GM18868 (cell line): ENCODE measurements around the gene TIAM2.

Source experiments
- ATAC-seq: cut with Tn5 transposase; IDR thresholded peaks from one replicate; pipeline ENCODE4 v1.9.1; 2021; ENCODE audit warnings: mild to moderate bottlenecking, moderate library complexity; ENCODE audit not compliant: unreplicated experiment

Gene TIAM2

DNA sequence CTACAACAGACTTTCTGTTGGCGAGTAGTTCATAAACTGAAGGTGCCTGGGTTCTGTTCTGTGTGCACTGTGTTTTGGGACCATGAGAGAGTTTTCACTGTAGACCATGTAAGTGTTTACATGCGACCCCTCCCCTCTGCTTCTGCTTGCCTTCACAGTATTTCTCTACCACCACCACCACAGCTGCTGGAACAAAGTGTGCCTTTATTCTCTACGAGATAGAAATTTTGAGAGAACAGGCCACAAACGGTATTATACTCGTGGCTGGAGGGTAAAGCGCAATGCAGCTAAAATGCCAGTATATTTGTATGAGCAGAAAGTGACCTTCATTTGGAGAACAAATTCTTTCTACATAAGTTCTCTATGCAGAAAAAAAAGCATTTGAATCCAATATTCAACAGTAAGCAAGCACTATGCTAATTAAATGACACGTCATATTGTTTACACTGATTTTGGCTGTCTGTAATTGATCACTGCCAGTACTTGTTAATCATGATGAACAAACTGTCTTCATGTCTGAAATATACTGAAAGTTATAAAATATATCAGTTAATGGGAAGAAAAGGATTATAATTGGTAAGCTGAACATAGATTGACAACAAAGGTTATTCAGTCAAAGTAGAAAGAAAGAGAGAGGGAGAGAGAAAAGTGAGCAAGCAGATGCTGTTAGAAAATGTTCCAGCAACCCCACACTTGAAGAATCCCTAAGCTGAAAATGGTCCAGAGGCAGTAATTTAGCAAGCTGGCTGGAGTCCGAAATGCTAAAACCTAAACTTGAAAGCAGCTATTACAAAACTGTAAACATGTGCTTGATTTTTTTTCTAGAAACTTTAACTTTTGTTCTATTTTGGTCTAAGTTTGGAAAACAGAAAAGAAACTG lies 277.5 kb downstream of the TIAM2 start:
- no peak for ATAC-seq

DNA sequence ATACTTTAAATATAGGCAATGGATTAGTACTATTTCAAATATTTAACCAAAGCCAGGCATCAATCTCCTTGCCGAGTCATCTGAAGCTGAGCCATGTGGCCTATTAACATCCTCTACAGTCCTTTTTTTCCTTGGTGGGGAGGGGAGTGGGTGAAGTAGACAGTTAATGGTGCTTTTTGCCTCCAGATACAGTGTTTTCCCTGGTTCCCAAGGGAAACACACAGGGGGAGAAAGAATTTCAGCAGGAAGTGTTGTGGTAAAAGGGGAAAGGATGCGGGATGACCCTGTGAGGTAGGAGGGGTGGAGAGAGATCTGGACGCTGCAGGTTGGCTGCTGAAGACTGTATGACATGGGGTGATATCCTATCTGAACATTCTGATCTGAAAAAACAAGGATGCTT lies 278.3 kb downstream of the TIAM2 start:
- ATAC-seq, result no peak

DNA sequence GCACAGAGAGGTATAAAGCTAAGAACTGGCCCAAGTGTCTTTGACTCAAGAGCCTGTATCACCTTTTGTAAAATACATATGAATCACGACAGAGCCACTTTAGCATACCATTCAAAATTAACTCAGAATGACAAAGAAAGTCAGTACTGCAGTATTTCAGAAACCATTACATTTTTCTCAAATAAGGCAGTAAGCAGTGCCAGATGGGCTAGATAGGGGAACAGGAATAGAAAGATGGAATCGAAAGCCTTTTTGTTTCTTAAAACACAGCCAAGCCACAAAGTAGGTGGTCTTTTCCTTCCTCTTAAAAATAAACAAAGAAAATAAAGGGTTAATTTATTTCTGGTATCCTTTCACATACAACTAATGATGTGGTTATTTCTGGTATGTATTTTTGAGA lies 279.0 kb downstream of the TIAM2 start:
- no peak for ATAC-seq

DNA sequence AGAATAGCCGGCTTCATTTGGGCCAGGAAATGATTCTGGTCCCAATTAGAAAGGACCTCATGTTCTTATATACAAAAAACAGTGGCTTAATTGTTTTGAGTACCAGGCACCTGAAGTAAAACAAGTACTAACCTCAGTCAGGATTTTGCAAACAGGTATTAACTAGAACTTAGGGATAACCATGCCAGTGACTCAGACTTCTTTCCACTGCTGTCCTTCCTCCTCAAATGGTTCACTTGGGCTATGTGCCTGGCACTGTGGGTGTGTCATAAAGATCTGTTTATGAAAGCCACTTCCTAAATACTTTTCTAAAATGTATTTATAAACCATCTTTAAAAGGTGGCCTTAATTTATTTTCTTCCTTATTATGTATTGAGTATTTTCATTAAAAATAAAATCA lies 279.4 kb downstream of the TIAM2 start:
- no peak for ATAC-seq

DNA sequence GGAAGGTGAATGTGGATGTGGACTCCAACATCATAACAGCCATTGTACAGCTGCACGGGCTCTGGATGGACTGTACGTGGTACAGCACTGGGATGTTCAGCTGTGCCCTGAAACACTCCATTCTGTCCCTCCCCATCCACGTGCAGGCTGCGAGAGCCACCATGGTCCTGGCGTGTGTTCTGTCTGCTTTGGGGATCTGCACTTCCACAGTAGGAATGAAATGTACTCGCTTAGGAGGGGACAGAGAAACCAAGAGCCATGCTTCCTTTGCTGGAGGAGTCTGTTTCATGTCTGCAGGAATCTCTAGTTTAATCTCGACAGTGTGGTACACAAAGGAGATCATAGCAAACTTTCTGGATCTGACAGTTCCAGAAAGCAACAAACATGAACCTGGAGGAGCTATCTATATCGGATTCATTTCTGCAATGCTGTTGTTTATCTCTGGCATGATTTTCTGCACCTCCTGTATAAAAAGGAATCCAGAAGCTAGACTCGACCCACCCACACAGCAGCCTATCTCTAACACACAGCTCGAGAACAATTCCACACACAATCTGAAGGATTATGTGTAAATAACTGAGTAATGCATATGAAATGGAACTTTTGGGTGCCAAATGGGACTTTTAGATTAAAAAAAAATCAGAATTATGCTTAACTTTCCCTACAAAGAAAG lies 280.8 kb downstream of the TIAM2 start:
- no peak for ATAC-seq

DNA sequence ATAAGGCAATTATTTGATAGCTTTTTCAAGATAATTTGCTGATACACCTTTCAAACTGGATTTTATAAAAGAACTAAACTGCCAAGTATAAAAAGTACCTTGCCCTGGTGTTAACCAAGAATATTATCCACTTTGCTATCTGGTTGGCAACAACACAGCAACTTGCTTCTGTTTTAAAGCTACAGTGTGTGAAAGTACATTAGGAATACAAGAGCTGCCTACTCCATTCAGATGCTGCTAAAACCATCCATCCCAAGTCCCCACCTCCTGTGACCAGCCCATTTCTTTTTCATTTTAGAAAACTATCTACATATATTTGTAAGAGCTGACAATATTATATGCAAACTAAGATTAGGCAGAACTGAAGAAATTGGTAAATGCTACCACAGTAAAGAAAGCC lies 281.5 kb downstream of the TIAM2 start:
- ATAC-seq, result no peak

DNA sequence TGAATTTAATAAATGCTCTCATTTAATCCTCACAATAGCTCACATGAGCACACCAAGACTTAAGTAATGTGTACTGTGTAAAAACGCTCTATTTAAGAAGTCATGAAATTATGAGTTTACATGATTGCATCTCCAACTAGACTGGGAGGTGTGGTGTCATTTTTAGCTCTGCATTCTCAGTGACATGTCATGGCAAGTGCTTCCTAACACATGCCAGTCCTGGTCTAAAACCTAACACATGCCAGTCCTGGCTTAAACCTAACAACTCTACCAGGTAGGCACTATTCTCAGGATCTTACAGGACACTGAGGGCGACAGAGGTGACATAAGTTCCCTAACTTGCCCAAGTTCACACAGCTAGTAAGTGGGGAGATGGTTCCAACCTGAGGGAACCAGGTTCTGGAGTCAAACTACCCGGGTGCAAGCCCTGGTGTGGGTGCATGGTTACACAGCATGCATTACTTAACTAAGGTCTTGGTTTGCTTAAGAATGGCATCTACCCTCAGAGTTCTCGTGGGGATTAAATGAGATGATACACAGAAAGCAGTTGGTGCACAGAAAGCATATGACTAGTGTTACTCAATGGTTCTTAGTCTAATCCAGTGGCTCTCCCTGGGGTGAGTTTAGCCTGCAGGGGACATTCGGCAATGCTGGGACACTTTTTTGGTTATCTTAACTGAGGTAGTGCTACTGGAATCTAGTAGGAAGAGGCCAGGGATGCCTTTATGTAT lies 283.4 kb downstream of the TIAM2 start:
- ATAC-seq, result no peak

DNA sequence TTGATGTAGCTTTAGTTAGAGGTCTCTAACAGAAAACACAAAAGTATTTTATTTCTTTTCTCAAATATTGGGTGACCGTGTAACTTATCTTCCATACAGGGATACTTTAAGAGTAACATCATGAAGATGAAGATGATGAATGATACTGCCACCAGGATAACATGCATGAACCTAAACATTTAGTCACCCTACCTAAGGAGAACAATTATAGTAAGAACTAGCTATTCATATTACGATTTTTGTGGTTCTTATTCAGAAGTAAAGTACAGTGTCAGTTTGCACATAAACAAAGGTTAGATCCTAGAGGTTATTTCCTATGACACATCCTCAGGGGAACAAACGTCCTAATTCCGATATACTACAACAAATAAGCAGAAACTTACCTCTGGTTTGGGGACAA lies 289.7 kb downstream of the TIAM2 start:
- ATAC-seq, result no peak

DNA sequence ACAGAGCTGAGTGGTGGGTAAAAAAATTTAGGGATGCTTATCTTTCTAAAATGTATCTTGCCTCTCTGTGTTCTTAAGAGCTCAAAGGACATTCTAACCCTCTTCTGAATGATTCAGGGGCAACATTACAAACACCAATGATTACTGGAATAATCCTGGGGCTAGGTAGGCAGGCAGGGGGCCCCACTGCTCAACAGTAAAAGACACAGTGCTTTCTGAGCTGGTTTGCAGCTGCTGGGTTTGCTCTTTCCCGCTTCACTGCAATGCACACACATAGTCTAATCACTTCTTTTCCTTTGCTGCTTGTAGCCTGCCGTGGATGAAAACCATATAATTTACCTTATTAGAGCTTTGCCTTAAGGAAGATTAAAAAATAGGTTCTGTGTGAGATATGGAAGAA lies 292.6 kb downstream of the TIAM2 start:
- ATAC-seq, result no peak

DNA sequence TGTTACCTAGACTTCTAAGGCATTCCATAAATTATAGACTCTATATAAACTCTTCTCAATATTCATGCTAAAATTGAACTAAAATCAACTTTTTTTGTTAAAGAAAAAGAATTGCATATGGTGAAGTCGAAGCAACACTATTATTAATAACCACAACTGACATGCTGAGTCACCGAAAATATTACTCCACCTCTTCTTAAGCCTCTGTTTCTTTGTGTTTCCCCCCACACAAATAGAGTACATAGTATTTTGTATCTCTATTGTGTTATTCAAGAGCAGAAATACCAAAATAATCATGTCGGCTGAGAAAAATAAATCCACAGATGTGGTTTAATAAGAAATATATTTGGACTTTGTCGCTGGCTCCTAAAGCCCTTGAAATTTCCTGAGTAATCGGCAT lies 295.4 kb downstream of the TIAM2 start:
- ATAC-seq, result no peak

DNA sequence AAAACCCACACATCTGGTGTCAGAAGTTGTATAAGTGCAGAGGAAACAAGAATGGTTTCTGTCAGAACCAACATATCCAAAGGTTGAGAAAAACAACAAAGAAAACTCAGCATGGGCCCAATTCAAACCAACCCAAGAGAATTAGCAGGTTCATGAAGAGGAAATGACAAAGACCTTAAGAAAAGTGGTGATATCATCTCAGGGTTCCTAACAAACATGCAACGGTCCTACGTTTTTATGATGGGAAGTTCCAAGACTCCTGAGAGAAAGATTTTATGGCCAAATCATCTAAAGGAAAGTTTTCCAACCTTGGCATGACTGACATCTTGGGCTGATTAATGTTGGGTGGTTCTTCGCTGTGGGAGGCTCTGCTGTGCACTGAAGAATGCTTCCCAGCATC lies 296.2 kb downstream of the TIAM2 start:
- ATAC-seq, result no peak

DNA sequence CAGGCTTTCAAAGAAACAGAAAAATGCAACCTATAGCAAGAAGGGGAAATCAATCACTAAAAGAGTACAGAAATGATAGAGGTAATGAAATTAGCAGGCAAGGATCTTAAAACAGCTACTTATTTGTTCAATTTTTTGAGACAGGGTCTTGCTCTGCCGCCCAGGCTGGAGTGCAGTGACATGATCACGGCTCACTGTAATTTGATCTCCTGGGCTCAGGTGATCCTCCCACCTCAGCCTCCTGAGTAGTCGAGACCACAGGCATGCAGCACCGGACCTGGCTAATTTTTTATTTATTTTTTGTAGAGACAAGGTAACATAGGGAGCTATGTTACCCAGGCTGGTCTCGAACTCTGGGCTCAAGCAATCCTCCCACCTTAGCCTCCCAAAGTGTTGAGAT lies 297.6 kb downstream of the TIAM2 start:
- ATAC-seq, result no peak

DNA sequence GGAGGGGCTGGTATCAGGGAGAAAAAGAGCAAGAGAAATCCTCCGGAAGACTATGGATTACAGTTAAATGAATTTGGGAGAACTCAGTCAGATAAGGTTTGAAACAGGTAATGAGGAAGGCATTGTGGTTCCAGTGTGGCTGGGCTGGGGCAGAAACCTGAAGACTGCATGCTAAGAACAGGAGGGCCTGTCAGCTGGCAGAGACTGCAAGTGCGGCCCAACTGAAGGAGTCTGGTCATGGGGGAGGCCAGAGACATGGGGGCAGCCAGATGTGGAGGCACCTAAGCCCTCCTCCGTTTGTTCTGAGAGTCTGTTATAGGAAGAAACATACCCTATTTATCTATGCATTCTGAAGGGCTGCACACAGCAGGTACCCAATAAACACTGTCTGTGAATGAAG lies 302.6 kb downstream of the TIAM2 start:
- no peak for ATAC-seq

DNA sequence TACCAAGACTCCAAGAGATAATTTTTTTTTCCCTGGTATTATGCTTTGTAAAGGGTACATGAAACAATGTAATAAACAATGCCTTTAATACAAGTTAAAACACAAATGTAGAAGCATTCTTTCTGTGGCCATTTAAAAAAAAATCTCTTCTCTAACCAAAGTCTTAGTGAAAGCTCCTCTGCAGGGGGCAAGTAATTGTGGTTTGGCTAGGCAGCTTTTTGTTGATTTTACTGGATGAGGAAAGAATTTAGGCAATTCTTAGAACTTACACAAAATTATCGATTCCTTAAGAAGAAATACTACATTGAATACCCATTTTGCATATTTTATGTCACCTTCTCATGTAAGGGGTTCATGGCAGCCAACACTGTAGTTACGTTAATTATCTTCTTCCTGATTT lies 306.8 kb downstream of the TIAM2 start:
- ATAC-seq, result no peak

DNA sequence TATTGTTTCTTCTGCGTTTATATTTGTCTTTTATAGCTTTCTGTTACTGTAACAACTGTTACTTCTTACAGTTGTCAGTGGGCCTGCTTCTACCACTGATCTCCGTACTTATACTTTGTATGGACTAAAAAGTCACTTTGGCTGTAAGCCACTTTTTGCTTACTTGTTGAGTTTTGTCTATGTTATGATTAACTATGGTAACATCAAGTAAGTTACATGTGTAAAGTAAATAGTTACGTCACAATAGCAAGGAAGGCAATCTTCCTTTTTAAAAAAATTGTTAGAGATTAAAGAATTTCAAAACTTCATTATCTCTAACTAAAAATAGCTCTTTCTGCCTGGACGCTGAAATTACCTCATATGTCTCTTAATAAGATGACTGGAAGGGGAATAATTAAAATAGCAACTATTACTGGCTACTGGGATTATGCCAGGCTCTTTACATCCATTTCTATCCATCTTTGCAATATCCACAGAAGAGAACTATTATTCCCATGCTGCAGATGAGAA lies 308.3 kb downstream of the TIAM2 start:
- ATAC-seq, result no peak

DNA sequence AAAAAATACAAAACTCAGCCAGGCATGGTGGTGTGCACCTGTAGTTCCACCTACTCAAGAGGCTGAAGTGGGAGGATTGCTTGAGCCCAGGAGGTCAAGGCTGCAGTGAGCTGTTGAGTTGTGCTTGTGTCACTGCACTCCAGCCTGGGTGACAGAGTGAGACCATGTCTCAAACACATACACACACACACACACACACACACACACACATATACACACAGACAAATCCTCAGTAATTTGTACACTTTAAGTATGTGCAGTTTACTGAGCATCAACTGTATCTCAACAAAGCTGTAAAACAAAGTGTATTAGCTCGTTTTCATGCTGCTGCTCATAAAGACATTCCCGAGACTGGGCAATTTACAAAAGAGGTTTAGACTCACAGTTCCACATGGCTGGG lies 311.8 kb downstream of the TIAM2 start:
- no peak for ATAC-seq
